Right ventricle myocardium superior (tissue), 1 donor: ENCODE results near the gene KRT85. TPM values are rescaled to one million over a fixed set of nuclear protein-coding genes. Genes with fewer than 3 reads are reported as not detected.

Experiments
- ATAC-seq: fragments of 200-7000 bp; cut with Tn5 transposase; one replicate; pipeline ENCODE4 v1.9.1; 2020; ENCODE audit warnings: mild to moderate bottlenecking; ENCODE audit not compliant: poor library complexity
- DNase-seq: peaks from one replicate; pipeline ENCODE4 v3.0.0-alpha.2; 2020
- intact Hi-C: fragments of 100-400 bp; cut with DNase I; formaldehyde crosslinking; loops from one replicate; pipeline ENCODE4 v1.11.2; 2022
- total RNA-seq: library from RNA; stranded (reverse); fragmentation: NEBNext Ultra II Directional; extraction: Animal tissue kit (Norgen Biotek cat#: 25700); gene quantifications from one replicate; pipeline ENCODE4 v1.2.1, GENCODE V29; 2021
- donor health status: DM: no; HTN: yes; CAD: no; lungs with severe emphysema.

Gene KRT85
- total RNA-seq, 1 donor from 2014 or later: not detected

- intact Hi-C loops: no loop called here
- ATAC-seq: no peak
- DNase-seq: no peak
These were observed 26.2 kb downstream of the KRT85 start for GRCh38 chr12:52341066-52341580.

- intact Hi-C loops: no loop called here
These were observed 28.9 kb downstream of the KRT85 start for GRCh38 chr12:52338241-52338960.

GRCh38 chr12:52337054-52337453 is 30.2 kb downstream of the KRT85 start:
- intact Hi-C loops: no loop called here
- ATAC-seq (no peak), DNase-seq (no peak)

More at GRCh38 chr12:52338241-52338960, 28.9 kb downstream of the KRT85 start:
- DNase-seq (no peak), ATAC-seq (no peak)

GRCh38 chr12:52336641-52337040 is 30.6 kb downstream of the KRT85 start:
- no peak for ATAC-seq
- DNase-seq: no peak
- intact Hi-C loops: no loop called here

GRCh38 chr12:52335598-52336262 is 31.6 kb downstream of the KRT85 start:
- DNase-seq (no peak), ATAC-seq (no peak)
- intact Hi-C loops: no loop called here

GRCh38 chr12:52334185-52334584 is 33.1 kb downstream of the KRT85 start:
- no peak for ATAC-seq

GRCh38 chr12:52333321-52333720 is 34.0 kb downstream of the KRT85 start:
- ATAC-seq (no peak), DNase-seq (no peak)
- intact Hi-C loops: no loop called here

More at GRCh38 chr12:52334185-52334584, 33.1 kb downstream of the KRT85 start:
- DNase-seq: no peak
- intact Hi-C loops: no loop called here

GRCh38 chr12:52332381-52332780 is 34.9 kb downstream of the KRT85 start:
- intact Hi-C loops: no loop called here
- ATAC-seq (no peak), DNase-seq (no peak)

- intact Hi-C loops: no loop called here
- DNase-seq (no peak), ATAC-seq (no peak)
These were observed 35.4 kb downstream of the KRT85 start for GRCh38 chr12:52331833-52332232.

GRCh38 chr12:52331039-52331438 is 36.2 kb downstream of the KRT85 start:
- intact Hi-C loops: no loop called here
- ATAC-seq: no peak

GRCh38 chr12:52327830-52328500 is 39.3 kb downstream of the KRT85 start:
- ATAC-seq (peak; percentile 16), DNase-seq (no peak)
- intact Hi-C loops: loop anchor here (5.0 to 10.0 kb wide), 2 partner anchors 113 to 171 kb away; no protein-coding TSS in a partner anchor

More at GRCh38 chr12:52331039-52331438, 36.2 kb downstream of the KRT85 start:
- DNase-seq: no peak

GRCh38 chr12:52327052-52327829 is 40.0 kb downstream of the KRT85 start:
- ATAC-seq: peak; percentile 93
- intact Hi-C loops: loop anchor here (5.0 to 10.0 kb wide), 2 partner anchors 112 to 170 kb away; no protein-coding TSS in a partner anchor
- DNase-seq: peak; percentile 61

- intact Hi-C loops: loop anchor here (10.0 kb wide), 1 partner anchor 109 kb away; no protein-coding TSS in a partner anchor
These were observed 43.2 kb downstream of the KRT85 start for GRCh38 chr12:52324153-52324444.

GRCh38 chr12:52323416-52324152 is 43.7 kb downstream of the KRT85 start:
- intact Hi-C loops: loop anchor here (10.0 kb wide), 1 partner anchor 109 kb away; no protein-coding TSS in a partner anchor
- DNase-seq: no peak
- no peak for ATAC-seq

More at GRCh38 chr12:52324153-52324444, 43.2 kb downstream of the KRT85 start:
- DNase-seq: no peak
- no peak for ATAC-seq

- DNase-seq: no peak
- intact Hi-C loops: loop anchor here (10.0 kb wide), 1 partner anchor 108 kb away; no protein-coding TSS in a partner anchor
- ATAC-seq: no peak
These were observed 44.3 kb downstream of the KRT85 start for GRCh38 chr12:52323001-52323400.

GRCh38 chr12:52322069-52322468 is 45.2 kb downstream of the KRT85 start:
- ATAC-seq (no peak), DNase-seq (no peak)
- intact Hi-C loops: loop anchor here (10.0 kb wide), 1 partner anchor 107 kb away; no protein-coding TSS in a partner anchor

GRCh38 chr12:52321418-52321817 is 45.9 kb downstream of the KRT85 start:
- ATAC-seq: no peak
- intact Hi-C loops: loop anchor here (10.0 kb wide), 1 partner anchor 107 kb away; no protein-coding TSS in a partner anchor

More at GRCh38 chr12:52321418-52321817, 45.9 kb downstream of the KRT85 start:
- DNase-seq: no peak
